A172 (cell line): ENCODE measurements around the gene ACSM3. TPM values are rescaled to one million over a fixed set of nuclear protein-coding genes. Genes with fewer than 3 reads are reported as not detected.
"Not testable (repeated sequence)": the region's sequence is repeated elsewhere in the genome, so short reads cannot be mapped to it uniquely, and the experiment has no call there.

Experiments used
- DNase-seq: peaks from one replicate; pipeline ENCODE4 v3.0.0-alpha.2; 2015; ENCODE audit warnings: low spot score
- total RNA-seq: library from RNA; depleted of rRNA; stranded (reverse); fragments of >200 nt; shearing (Covaris generic); gene quantifications from 2 replicates; pipeline ENCODE4 v1.2.3, GENCODE V29; 2014; rRNA removed

The ACSM3 gene
- 0.96 and 1.00 TPM in 2 replicates for total RNA-seq

GRCh38 chr16:20763461-20764232 is at the start of gene ACSM3:
TSS of gene ACSM3 (plus strand) at chr16:20764014. CDS start at chr16:20770035, 6,021 bp downstream.
- peak; percentile 78 for DNase-seq

- not testable (repeated sequence) for DNase-seq
Observed at GRCh38 chr16:20717718-20718117, 46.1 kb upstream of the ACSM3 start.

- DNase-seq: no peak
Observed at GRCh38 chr16:20720251-20720650, 43.6 kb upstream of the ACSM3 start.

GRCh38 chr16:20726661-20727060 is 37.2 kb upstream of the ACSM3 start:
- no peak for DNase-seq

- no peak for DNase-seq
Observed at GRCh38 chr16:20727181-20727580, 36.6 kb upstream of the ACSM3 start.

GRCh38 chr16:20729141-20729540 is 34.7 kb upstream of the ACSM3 start:
- no peak for DNase-seq

- DNase-seq: no peak
Observed at GRCh38 chr16:20734056-20734455, 29.8 kb upstream of the ACSM3 start.

GRCh38 chr16:20734782-20735181 is 29.0 kb upstream of the ACSM3 start:
- DNase-seq: no peak

GRCh38 chr16:20735490-20735889 is 28.3 kb upstream of the ACSM3 start:
- DNase-seq: no peak

- peak; percentile 7 for DNase-seq
Observed at GRCh38 chr16:20740007-20740883, 23.6 kb upstream of the ACSM3 start.

GRCh38 chr16:20740901-20741521 is 22.8 kb upstream of the ACSM3 start:
- peak; percentile 83 for DNase-seq

- peak; percentile 92 for DNase-seq
Observed at GRCh38 chr16:20741554-20742285, 22.1 kb upstream of the ACSM3 start, which contains the start of gene THUMPD1. TSS of gene THUMPD1 (minus strand) at chr16:20741818. CDS start at chr16:20741739, 79 bp downstream.

GRCh38 chr16:20743591-20743990 is 20.2 kb upstream of the ACSM3 start:
- DNase-seq: no peak

- no peak for DNase-seq
Observed at GRCh38 chr16:20744922-20745440, 18.8 kb upstream of the ACSM3 start.

- no peak for DNase-seq
Observed at GRCh38 chr16:20746461-20746860, 17.4 kb upstream of the ACSM3 start.

GRCh38 chr16:20747030-20747816 is 16.6 kb upstream of the ACSM3 start:
- DNase-seq: no peak

- no peak for DNase-seq
Observed at GRCh38 chr16:20749474-20749873, 14.3 kb upstream of the ACSM3 start.

GRCh38 chr16:20750558-20750957 is 13.3 kb upstream of the ACSM3 start:
- no peak for DNase-seq

- DNase-seq: no peak
Observed at GRCh38 chr16:20753727-20754126, 10.1 kb upstream of the ACSM3 start.

GRCh38 chr16:20755238-20755637 is 8.6 kb upstream of the ACSM3 start:
- DNase-seq: no peak
